GM12873 (cell line): ENCODE measurements around the gene KRT86.

Experiments used
- CTCF ChIP-seq: IDR thresholded peaks from 2 replicates; pipeline ENCODE4 v1.5.1; 2012; ENCODE audit warnings: low read depth, mild to moderate bottlenecking, moderate library complexity, low read length, control low read depth; ENCODE audit not compliant: insufficient read depth; ENCODE audit errors: missing control alignments

Gene KRT86

DNA sequence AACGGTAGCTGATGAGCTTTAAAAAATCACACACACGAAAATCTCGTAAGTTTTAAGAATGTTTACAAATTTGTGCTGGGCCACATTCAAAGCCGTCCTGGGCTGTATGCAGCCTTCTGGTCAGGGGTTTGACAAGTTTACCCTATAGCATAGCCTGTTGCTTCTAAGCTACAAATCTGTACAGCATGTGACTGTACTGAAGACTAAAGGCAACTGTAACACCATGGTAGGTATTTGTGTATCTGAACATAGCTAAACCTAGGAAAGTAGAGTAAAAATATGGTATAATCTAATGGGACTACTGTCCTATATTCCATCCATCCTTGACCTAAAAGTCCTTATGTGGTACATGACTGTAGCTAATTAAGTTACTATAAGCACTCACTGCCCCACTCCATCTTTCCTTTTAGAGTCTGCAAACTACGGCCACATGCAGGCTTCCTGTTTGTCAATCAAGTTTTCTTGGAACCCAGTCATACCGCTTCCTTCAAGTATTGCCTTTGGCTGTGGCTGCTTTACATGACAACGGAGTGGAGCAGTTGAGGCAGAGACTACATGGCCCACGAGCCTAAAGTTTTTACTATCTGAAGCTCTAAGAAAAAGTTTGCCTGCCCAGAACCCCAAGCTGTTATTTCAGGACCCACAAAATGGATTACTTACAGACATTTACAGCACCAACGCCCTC, 22.9 kb upstream of the KRT86 start:
- TF ChIP-seq CTCF, result no peak

GRCh38 chr12:52252175-52252615, 22.2 kb upstream of the KRT86 start:
- peak; percentile 37 for TF ChIP-seq CTCF

DNA sequence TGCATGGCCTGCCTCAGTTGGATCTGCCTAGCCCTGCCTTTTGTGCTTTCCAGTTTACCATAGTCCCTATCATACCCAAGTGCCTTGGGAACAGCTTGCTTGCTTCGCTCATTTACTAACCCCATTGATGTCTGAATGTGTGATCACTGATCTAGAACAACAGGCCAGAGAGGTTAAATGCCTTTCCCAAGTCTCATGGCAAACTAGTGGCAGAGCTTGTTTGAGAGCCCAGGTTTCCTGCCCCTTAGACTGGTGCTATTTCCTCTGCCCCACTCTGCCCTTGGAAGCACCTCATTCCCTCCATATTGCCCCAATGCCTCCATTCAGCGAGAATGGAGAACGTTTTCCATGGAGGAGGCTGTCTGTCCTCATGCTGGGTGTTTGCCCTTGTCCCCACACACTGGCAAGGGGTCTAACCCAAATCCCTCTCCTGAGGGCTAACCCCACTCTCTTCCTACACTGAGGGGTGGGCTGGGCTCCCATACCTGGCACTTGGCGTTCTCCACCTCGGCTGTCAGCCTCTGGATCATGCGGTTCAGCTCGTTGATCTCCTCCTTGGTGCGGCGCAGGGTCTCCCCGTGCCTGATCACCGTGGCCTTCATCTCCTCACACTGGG, 21.6 kb upstream of the KRT86 start:
- no peak for TF ChIP-seq CTCF

GRCh38 chr12:52253391-52254179, 20.9 kb upstream of the KRT86 start:
- no peak for TF ChIP-seq CTCF

DNA sequence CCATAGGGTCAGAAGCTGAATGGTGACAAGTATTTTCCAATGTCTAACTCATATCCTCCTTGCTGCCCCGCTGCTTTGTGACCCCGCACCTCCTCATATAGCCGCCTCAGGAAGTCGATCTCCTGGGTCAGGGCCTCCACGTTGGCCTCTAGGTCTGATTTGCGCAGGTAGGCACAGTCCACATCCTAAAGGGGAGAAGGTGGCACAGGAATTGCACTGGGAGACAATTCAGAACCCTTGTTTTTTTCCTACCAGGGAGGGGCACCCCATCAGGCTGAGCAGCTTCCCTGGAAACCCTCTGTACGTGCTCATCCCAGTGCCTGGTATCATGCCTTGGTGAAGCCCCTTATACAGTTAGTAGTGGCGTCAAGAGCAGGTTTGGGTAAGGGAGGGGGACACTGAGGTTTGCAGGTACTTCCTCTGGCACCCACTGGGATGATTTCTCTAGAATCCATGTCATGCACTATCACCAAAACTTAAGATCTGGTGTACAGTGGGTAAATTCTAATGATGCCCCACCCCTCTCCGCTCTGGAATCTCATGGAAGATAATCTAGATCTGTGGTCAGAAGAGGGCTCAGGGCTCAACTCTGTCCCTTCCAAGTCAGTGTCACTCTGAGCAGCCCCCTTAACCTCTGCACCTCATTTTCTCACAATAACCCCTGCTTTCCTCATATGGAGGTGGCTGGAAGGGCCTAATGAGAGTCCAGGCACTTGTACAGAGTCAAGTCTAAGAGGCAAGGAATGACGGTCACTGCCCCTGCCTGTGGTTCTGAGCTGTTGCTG, 20.1 kb upstream of the KRT86 start:
- no peak for TF ChIP-seq CTCF

GRCh38 chr12:52254965-52255751, 19.3 kb upstream of the KRT86 start:
- no peak for TF ChIP-seq CTCF
